DLD1 (cell line): ENCODE results near the gene LST1.
"Not testable (repeated sequence)": the region's sequence is repeated elsewhere in the genome, so short reads cannot be mapped to it uniquely, and the experiment has no call there.

Experiments
- in situ Hi-C: cut with HindIII; loops from 2 replicates; pipeline ENCODE4 v1.10.0; 2017; ENCODE audit warnings: low sequenced_read_pairs

LST1 gene

DNA sequence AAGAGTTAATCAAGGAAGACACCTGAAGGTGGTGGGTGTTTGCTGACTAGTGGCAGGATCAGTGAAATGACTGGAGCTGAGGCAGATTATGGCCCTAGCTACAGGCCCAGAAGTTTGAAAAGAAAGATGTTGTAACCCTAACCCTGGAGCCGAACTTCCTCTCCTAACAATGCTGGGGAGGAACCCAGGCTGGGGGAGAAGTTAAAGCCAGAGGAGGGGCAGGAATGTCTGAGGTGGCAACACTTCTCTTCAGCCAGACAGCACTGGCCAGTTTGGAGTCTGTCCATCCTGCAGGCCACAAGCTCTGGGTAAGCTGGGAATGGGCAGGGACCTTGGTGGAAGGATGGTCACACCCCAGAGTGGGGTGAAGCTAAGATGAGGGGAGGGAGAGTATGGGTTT is at the start of gene LST1:
Gene LST1 (plus strand): TSS at position 270 of the 400 bp plus-strand sequence. CDS start 1,023 bp downstream, outside the sequence.
- in situ Hi-C loops, result no loop called here

DNA sequence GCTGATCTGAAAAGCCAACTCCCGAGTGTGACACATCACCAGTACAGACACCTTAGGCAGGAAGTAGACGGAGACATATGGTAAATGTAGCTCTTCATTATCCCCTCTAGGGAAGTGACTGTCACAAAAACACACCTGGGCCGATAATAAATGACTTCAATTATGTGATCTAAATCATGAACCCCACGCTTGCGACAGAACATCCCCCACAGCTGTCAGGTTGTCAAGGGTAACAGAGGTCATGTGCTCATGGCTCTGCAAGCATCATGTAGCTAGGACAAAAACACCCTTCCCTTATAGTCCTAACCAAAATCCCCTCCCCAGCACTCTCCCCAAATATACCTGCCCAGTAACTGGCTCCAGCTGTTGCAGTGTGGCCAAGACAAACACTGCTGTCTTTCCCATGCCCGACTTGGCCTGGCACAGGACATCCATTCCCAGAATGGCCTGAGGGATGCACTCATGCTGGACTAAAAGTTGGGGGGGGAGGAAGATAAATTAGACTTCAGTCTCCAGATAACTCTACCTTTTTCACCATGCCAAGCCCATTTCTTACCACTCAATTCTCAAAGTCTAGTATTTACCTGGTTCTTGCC is 47.2 kb upstream of the LST1 start:
- in situ Hi-C loops, result no loop called here

DNA sequence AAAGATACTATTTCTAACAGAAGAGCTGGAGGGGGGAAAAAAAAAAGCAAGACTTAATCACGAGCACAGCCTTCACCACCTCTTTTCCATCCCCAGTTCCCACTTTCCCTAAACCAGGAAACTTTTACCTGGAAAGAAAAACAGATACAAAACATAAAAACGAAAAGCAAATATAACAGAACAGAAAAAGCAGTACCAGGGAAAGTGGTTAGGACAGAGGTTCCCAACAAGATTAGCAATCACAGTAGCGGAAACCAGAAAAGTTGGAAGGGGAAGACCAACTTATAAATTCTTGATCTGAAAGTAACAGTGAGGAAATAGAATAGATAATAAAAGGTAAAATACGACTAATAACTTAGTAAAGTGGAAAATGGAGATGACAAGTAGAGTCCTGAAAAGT is 45.4 kb upstream of the LST1 start:
- in situ Hi-C loops, result no loop called here

DNA sequence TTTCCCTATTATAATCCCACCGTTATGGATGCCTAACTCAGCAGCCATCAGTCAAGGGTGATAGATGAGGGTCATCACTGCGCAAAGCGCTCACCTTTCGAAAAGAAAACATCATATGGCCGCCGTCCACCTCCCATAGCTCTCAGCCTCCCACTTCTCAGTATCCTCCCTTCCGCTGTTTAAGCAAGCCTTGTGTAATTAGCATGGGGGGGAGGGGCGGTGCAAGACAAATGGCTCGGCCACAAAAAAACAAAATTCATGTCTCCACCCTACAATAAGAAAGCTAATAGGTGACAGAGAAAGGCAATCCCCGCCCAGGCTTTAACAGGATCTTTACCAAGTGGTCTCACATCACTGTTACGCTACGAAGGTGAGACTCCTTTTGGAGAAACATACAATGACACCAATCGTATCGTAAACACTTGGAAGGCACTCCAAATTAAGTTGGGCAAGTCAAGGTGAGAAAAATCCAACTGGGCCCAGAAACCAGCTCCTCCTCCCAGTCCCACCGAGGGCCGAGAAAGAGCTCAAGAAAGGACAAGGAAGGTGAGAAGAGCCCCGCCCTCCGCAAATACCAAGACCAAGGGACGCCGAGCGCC is 44.9 kb upstream of the LST1 start:
- in situ Hi-C loops, result no loop called here

DNA sequence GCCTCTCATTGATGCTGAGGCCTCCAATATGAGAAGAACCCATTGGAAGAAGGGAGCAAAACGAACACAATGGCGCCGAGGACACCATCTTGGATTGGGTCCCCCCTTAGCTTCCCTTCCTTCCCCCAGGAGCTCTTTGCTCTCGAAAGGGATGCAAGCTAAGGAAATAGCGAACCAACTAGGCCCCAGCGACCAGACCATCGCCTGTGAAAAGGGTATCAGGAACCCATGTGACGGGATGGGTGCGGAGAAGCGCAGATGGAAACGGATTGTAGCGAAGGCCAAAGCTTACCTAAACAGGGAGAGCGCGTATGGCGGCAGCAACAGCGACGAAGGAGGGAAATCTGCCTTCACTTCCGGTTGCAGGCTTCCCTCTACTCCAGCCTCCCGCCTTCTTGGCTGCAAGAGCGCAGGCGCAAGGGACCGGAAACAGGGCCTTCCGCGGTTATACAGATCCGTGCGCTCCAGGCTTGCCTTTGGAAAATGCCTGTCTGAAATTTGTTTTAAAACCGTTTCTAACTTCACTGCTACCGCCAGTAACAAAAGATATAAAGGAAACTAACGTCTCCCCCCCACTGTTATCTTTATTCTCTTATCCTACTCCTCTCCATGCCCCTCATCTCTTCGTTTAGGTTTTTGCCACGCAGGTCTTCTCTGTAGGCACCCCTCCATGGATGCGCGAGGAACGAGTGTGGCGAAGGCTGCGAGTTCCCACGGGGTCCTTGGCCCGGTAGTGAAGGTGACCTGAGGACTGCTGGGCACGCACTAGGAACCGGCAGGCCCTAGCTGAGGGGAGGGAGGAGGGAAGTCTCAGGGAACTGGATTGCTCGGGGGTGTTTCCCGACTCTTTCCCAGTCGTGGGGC is 44.2 kb upstream of the LST1 start, which contains the start of gene DDX39B:
Gene DDX39B (minus strand): TSS at position 346 of the 864 bp plus-strand sequence. CDS start 1,471 bp downstream, outside the sequence.
- in situ Hi-C loops, result no loop called here

DNA sequence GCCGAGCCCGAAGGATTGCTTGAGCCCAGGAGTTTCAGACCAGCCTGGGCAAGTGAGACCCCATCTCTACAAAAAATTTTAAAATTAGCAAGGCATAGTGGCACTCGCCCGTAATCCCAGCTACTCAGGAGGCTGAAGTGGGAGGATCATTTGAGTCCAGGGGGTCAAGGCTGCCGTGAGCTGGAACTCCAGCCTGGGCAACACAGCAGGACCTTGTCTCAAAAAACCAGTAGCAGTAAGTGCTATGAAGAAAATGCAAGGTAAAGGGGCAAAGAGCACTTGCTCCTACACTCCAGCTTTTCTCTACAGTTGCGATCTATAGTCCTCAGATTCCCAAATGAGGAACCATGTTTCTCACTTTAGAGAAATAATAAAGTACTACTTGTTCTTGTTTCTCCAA is 42.4 kb upstream of the LST1 start:
- in situ Hi-C loops, result no loop called here

DNA sequence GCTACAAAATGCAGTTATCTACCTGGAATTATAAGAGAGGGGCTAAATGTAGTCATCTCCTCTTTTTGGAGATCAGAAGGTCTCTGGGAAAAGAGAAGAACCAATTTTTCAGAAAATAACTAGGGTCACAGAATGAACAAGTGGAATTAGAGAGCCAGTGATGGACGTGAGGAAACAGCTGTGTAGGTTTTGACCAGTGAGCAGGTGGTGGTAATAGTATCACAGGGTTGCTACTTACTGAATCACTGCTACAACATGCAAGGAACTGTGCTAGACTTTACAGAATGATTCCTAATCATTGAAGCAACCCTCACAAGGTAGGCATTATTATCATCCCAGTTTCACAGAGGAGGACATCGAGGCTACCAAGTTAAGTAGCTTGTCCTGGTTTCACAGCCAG is 41.4 kb upstream of the LST1 start:
- in situ Hi-C loops, result no loop called here

DNA sequence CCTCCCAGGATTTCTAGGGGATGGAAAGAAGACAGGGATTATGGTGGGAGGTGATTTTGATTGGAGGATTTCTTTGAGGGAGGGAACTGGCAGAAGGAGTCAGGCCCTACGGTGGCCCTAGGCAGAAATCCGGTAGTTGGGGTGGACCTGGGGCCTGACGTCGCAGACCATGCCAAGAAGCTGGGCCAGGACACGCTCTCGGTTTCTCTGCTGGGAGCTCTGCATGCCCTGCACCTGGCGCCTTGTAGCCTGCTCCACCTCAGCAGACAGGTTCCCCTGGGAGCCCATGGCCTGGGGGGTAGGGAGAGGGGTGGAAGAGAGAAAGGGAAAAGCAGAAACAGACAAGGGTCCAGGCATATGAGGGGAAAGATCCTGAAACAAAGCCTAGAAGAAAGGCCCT is 40.8 kb upstream of the LST1 start:
- in situ Hi-C loops, result no loop called here

DNA sequence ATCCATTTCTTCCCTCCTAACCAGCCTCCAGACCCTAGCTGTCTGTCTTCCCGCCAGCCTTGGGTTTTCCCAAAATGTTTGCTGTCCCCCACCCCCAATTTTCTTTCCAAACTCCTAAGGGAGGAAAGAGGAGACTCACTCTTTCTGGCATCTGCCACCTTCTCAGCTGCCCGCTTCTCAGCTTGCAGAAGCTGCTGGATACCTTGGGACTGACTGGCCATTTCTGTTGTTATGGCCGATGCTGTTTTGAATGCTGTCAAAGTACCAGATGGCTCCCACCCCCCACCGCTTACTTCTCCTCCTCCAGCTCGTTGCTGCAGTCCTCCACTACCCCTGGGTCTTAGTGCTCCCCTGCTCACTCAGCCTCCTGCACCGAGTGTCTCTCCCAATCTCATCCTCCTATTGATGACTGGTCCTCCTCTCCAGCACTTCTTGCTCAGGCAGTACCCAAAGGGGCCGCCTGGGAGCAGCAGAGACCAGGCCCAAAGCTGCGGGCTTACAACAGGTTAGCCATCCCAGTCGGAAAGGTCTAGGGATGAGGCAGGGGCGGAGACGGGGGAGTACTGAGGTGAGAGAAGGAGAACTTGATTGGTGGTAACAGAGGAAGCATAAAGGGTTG is 39.6 kb upstream of the LST1 start, which contains the start of gene ATP6V1G2:
Gene ATP6V1G2 (minus strand): TSS at position 270 of the 619 bp plus-strand sequence. CDS start 49 bp downstream, at position 221.
- in situ Hi-C loops, result no loop called here

DNA sequence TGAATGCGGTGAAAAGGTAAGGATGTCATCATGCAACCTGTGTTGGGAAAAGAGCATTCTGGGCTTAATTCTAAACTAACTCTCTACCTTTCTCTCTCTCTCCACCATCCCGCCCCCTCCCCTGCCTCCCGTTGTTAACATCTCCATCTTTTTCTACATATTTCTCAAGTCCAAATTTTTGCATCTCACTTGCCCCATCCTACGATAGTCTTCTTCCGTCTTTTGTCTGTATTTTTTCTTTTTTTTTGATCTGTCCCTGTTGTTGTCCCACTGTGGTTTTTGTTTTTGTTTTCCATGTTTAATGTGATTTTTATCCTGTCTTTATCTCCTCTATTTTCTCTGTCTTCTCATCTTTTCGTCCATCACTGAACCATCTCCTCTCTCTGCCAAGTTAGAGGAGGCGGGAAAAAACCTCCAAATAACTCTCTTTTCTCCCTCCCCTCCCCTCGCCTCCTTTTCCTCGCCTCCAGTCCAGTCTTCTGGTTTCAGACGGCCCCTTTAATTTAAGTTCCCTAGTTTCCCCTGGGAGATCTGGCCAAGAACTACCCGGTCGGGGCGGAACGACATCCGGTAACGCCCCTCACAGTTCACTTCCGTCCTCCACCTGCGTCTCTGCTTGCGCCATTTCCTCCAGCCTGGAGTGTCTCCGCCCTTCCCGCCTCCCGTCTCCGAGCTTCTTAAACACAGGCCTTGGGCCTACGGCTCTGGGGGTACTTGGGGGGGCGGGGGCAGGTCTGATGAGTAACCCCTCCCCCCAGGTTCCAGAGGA is 38.9 kb upstream of the LST1 start, which contains the start of gene NFKBIL1:
Gene NFKBIL1 (plus strand): TSS at position 651 of the 769 bp plus-strand sequence. CDS start 87 bp downstream, at position 738.
- in situ Hi-C loops, result no loop called here

DNA sequence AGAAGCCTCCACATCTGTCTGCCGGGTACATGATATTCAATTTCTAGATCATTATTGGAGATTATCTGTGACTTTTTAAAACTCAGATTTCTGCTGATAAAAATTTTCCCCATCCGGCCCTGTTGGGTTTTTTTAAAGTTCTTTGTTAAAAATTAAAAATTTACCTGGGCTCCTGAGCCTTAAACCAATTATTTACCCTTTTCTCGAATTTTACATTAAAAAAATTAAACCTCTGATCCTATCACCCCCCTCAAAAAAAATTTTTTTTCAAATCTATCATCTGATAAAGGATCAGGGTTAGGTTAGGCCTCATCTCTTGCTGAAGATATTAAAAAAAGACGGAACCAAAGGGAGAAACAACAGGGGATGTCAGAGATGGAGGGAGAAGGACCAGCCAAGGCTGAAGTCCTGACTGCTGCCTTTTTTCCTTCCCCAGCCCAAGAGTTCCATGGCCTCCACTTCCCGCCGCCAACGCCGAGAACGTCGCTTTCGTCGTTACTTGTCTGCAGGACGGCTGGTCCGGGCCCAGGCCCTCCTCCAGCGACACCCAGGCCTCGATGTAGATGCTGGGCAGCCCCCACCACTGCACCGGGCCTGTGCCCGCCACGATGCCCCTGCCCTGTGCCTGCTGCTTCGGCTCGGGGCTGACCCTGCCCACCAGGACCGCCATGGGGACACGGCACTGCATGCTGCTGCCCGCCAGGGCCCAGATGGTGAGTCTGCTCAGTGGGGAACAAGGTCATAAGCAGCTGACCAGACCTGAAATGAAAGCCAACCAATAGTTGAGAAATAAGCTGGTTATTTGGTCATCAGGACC is 38.1 kb upstream of the LST1 start:
- in situ Hi-C loops, result no loop called here

DNA sequence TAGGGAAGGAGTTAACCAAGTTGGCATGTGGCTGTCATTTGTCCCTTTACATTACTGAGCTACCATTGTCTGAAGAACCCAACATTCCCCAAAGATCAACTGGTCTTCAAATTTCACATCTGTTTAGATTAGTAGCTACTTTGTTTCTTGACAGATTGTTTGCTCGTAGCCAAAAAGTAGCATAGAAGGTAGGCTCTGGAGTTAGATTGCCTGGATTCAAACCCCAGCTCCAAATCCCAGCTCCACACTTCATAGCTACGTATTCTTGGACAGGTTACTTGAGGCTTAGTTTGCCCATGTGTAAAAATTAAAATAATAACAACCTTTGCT is 37.6 kb upstream of the LST1 start:
- in situ Hi-C loops, result no loop called here

DNA sequence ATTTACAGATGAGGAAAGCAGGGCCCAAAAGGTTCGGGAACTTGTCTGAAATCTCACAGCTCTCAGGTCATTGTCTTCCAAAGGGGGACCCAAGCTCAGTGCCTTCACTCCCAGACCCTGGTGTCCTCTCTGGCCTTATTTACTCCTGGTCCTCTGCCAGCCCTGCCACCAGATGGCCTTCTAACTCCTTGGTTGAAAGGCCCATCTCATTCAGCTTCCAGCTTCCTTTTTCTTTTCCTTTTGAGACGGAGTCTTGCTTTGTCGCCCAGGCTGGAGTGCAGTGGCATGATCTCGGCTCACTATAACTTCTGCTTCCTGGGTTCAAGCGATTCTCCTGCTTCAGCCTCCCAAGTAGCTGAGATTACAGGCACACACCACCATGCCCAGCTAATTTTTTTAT is 34.7 kb upstream of the LST1 start:
- in situ Hi-C loops, result not testable (repeated sequence)

DNA sequence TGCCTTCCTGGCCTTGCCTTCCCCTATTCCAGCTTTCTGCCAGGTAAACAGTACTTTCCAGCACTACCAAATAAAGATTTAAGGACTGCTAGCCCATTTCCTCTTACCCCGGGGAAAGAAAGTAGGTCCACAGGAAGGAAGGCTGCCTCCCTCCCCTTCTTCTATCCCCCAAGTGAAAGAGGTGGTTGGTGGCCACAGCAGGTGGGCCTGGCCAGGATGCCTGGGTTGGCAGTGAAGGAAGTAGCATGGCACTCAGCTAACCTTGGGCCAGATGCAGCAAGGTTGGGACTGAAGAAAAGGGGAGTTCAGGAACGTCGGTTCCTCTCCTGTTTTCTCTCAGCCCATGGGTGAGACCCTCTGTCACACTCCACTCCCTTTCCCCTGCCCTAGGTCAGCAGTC is 29.8 kb upstream of the LST1 start:
- in situ Hi-C loops, result no loop called here

DNA sequence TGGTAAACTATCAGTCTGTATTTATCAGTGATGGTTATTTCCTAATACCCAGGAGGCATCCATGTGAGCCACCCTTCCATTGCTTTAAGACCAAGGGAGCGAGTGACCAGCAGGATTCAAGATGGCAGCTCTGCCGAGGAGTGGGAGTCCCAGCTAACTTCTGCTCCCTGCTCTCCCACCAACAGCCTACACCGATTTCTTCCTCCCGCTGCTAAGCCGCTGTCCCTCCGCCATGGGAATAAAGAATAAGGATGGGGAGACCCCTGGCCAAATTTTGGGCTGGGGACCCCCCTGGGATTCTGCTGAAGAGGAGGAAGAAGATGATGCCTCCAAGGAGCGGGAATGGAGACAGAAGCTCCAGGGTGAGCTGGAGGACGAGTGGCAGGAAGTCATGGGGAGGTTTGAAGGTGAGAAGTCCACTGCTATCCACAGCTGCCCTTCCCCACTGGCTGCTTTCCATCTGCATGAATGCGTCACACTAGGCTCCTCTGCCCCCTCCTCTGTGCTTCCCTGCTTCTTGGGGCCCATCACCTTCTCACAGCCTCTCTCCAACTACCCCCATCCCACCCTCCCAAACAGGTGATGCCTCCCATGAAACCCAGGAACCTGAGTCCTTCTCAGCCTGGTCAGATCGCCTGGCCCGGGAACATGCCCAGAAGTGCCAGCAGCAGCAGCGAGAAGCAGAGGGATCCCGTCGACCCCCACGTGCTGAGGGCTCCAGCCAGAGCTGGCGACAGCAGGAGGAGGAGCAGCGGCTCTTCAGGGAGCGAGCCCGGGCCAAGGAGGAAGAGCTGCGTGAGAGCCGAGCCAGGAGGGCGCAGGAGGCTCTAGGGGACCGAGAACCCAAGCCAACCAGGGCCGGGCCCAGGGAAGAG is 28.4 kb upstream of the LST1 start:
- in situ Hi-C loops, result no loop called here

DNA sequence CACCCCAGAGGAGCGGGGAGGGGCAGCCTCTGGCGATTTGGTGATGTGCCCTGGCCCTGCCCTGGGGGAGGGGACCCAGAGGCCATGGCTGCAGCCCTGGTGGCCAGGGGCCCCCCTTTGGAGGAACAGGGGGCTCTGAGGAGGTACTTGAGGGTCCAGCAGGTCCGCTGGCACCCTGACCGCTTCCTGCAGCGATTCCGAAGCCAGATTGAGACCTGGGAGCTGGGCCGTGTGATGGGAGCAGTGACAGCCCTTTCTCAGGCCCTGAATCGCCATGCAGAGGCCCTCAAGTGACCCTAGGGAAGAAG is 27.8 kb upstream of the LST1 start:
- in situ Hi-C loops, result no loop called here

DNA sequence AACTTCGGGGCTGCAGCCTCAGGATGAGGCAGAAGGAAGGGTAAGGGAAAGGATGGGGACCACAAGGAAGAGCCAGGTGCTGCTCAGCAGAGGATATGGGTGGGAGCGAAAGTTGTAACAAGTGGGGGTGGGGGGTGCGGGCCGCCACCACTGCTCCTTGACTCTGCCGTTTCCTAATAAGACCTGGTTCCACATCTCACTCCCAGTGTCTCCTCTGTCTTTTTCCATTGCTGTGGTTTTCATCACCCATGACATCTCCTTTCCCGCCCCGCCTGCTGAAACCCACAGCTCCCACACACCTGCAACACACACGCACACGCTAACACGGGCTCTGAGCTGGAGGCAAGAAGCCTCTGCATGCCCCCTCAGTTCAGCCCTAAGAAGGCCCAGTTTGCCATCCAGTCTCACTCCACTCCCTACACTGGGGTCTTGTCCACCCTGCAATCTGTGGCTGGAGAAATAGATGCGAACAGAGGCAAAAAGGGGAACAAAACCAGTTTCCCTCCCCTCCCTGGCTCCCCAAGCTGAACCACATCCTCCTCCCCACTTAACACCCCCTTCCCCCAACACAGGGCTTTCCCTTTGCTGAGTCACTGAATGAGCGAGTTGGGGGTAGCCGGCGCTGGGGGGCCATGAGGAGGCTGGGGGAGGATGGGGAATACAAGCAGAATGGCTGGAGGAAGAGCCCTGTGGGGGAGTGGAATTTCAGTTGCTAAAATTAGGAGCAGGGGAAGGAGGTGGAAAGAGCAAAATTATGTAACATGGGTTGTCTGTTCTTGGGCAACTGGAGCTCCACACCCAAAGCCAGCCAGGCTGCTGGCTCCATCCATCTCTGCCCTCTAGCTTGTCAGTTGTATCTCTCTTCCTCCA is 27.2 kb upstream of the LST1 start:
- in situ Hi-C loops, result no loop called here

DNA sequence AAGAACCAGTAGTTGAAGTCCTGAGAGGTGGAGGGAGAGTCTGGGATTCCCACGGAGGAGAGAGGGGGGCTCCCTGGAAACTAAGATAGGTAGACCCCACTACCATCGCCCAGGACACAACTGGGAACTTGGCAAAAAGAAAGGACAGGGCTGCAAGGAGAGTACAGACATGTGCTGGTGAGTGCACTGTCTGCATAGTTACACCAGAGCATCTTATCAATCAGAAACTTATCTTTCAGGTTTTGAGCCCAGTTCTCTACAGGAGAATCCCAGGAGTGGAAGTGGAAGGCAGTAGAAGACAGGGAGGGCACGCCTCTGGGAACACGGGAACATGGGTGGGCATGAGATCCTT is 26.5 kb upstream of the LST1 start:
- in situ Hi-C loops, result no loop called here
